ENCODE results near the gene OR52N2. TPM values are rescaled to one million over a fixed set of nuclear protein-coding genes. Genes with fewer than 3 reads are reported as not detected.

Gene OR52N2
- total and polyA plus RNA-seq, 9 of the 15 experiments (the other 6 are each of a cell fraction or from before 2014, with no cell fraction given): not detected

DNA sequence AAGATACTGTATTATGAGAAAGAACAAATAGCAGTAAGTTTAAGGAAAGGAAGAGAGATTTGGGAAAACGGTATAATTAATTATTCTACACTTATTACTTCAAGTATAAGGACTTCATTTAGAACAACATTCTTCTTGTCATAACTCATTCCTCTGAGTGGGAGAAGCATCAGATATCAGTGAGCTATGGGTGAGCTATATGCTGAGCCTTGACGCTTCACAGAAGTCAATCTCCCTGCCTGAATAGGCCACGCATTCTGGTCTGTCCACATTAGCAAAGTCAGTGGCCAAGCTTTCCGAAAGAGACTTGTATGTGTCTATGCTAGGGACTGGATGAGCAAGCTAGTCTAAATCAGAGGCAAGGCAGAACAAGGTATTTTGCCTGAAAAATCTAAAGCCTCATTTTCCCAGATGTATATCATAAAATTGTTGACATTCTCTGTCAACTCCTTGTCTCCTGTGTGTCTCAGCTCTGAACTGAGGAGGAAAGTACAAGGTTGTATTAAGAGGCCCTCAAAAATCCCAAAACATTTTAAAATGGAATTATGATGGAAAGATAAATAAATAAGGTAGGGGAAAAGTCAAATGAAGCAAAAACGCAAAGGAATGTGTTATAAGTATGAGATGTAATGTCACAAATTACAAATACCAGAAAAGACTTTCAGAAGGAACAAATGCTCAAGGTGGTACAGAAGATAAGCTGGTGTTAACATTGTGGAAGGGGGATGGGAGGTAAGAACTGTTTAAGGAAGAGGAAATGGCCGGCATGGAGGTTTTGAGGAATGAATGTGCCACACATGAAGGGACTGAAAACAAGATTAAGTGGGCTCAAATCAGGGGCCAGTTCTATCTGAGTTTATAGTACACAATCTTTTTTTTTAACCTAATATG is 1.4 kb downstream of the OR52N2 start:
- in situ Hi-C loops (cut with MboI) (no loop called here), intact Hi-C loops (cut with micrococcal nuclease) (no loop called here)
- H3K27me3 ChIP-seq (ENCODE audit: control insufficient read depth in 2 of 2, insufficient read depth in 2 of 2, low read length in 2 of 2): no peaks in the 10 kb centered on the region
- DNase-seq (ENCODE audit: extremely low read depth in 1 of 4, low spot score in 3 of 4) (peak; percentile 28 to 83 (median 38)), ATAC-seq (peak; percentile 86), FAIRE-seq (peak; percentile 84)
- peaks cover 21% of the 10 kb centered on the region for H3K9me3 ChIP-seq (replicated peaks; ENCODE audit: control insufficient read depth, insufficient read depth, low read depth, low read length)
- H3K79me2 ChIP-seq (ENCODE audit: control insufficient read depth, insufficient read depth, low read length): no peaks in the 10 kb centered on the region
- H3K4me1 ChIP-seq (replicated peaks in 1 of 2; ENCODE audit: control insufficient read depth in 2 of 2, insufficient read depth in 2 of 2, low read length in 2 of 2): peaks cover 0 to 6% of the 10 kb centered on the region in 2 experiments; a peak in 3 of 5 replicates
- 15% methylated on average over 6 of the region's 6 CpGs for WGBS (ENCODE audit: insufficient coverage, low coverage, missing lambda C conversion rate)
- H3K9me1 ChIP-seq (ENCODE audit: control insufficient read depth, insufficient read depth, low read length): no peaks in the 10 kb centered on the region
- H3K27ac ChIP-seq (ENCODE audit: extremely low read depth, low read depth, low read length): peak overlapping the region; percentile 73
- H3K36me3 ChIP-seq (ENCODE audit: control insufficient read depth, insufficient read depth, low read length): no peaks in the 10 kb centered on the region
- BruUV-seq (replicated peaks): no TSS peak
- CTCF ChIA-PET (ENCODE audit: low intra/inter-chr PET ratio): no interaction called here
- peak overlapping the region; percentile 74 for H2AFZ ChIP-seq (ENCODE audit: low read depth, low read length)
- H4K20me1 ChIP-seq (replicated peaks; ENCODE audit: control insufficient read depth, insufficient read depth, low read length): no peaks in the 10 kb centered on the region
- H3K4me2 ChIP-seq (ENCODE audit: insufficient read depth, low read length): peak overlapping the region; percentile 33; the same call in 1 of the 2 replicates
- H3K4me3 ChIP-seq: no peak overlapping the region
- POLR2A ChIA-PET: interaction anchor here (0.7 kb wide), 1 partner anchor 305 kb away, joined by 3 read pairs; no protein-coding TSS in a partner anchor
- H3K9ac ChIP-seq (ENCODE audit: insufficient read depth in 1 of 2, low read depth in 2 of 2, low read length in 2 of 2): peak overlapping the region in 1 of 2 experiments; percentile 16; a peak in 1 of 4 replicates
- TF ChIP-seq NCOA1 (IDR thresholded peaks at IDR 0.05; ENCODE audit: low read depth) (0 out of 2 replicates have a peak, but pooled peaks have one; percentile 40), TOE1 (IDR thresholded peaks at IDR 0.05; ENCODE audit: borderline replicate concordance) (no peak), TOE1 (CRISPR knock-in tag; IDR thresholded peaks at IDR 0.05; ENCODE audit: borderline replicate concordance, low read depth) (no peak), ETV1 (tag; conservative IDR thresholded peaks at IDR 0.05; ENCODE audit: low read depth) (no peak), EHMT2 (IDR thresholded peaks at IDR 0.05) (peak; percentile 85), CBFA2T2 (conservative IDR thresholded peaks at IDR 0.05) (peak; percentile 74), ARNT (IDR thresholded peaks at IDR 0.05) (0 out of 4 replicates have a peak, but pooled peaks of 1 of the 2 experiments have one; percentile 72), ZNF644 (tag; IDR thresholded peaks at IDR 0.05; ENCODE audit: low read depth) (0 out of 2 replicates have a peak, but pooled peaks have one; percentile 33), TCF3 (CRISPR knock-in tag; IDR thresholded peaks at IDR 0.05) (peak; percentile 90), SMARCA4 (IDR thresholded peaks at IDR 0.05) (peak; percentile 95), L3MBTL2 (IDR thresholded peaks at IDR 0.05) (peak; percentile 27; the same call in 1 of the 2 replicates), ZNF24 (IDR thresholded peaks at IDR 0.05) (peak; percentile 77), NCOA2 (IDR thresholded peaks at IDR 0.05; ENCODE audit: partially characterized antibody in 2 of 2) (peak in 1 of 2 experiments; percentile 23), PHB2 (IDR thresholded peaks at IDR 0.05; ENCODE audit: low read depth) (peak; percentile 62; the same call in 1 of the 2 replicates), STAT5B (CRISPR knock-in tag; IDR thresholded peaks at IDR 0.05) (no peak), GATA2 (CRISPR knock-in tag; IDR thresholded peaks at IDR 0.05) (peak; percentile 56)
- TF ChIP-seq, protein P1, sequence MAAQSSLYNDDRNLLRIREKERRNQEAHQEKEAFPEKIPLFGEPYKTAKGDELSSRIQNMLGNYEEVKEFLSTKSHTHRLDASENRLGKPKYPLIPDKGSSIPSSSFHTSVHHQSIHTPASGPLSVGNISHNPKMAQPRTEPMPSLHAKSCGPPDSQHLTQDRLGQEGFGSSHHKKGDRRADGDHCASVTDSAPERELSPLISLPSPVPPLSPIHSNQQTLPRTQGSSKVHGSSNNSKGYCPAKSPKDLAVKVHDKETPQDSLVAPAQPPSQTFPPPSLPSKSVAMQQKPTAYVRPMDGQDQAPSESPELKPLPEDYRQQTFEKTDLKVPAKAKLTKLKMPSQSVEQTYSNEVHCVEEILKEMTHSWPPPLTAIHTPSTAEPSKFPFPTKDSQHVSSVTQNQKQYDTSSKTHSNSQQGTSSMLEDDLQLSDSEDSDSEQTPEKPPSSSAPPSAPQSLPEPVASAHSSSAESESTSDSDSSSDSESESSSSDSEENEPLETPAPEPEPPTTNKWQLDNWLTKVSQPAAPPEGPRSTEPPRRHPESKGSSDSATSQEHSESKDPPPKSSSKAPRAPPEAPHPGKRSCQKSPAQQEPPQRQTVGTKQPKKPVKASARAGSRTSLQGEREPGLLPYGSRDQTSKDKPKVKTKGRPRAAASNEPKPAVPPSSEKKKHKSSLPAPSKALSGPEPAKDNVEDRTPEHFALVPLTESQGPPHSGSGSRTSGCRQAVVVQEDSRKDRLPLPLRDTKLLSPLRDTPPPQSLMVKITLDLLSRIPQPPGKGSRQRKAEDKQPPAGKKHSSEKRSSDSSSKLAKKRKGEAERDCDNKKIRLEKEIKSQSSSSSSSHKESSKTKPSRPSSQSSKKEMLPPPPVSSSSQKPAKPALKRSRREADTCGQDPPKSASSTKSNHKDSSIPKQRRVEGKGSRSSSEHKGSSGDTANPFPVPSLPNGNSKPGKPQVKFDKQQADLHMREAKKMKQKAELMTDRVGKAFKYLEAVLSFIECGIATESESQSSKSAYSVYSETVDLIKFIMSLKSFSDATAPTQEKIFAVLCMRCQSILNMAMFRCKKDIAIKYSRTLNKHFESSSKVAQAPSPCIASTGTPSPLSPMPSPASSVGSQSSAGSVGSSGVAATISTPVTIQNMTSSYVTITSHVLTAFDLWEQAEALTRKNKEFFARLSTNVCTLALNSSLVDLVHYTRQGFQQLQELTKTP (IDR thresholded peaks at IDR 0.05; ENCODE audit: low read depth in 1 of 2, partially characterized antibody in 2 of 2): peak in 1 of 2 experiments; percentile 60
- TF ChIP-seq, protein P2, sequence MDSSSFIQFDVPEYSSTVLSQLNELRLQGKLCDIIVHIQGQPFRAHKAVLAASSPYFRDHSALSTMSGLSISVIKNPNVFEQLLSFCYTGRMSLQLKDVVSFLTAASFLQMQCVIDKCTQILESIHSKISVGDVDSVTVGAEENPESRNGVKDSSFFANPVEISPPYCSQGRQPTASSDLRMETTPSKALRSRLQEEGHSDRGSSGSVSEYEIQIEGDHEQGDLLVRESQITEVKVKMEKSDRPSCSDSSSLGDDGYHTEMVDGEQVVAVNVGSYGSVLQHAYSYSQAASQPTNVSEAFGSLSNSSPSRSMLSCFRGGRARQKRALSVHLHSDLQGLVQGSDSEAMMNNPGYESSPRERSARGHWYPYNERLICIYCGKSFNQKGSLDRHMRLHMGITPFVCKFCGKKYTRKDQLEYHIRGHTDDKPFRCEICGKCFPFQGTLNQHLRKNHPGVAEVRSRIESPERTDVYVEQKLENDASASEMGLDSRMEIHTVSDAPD (CRISPR knock-in tag; IDR thresholded peaks at IDR 0.05): no peak

All from K562 (cell line).